Astrocyte (in vitro differentiated cells and primary cell): ENCODE results near the gene PCDHGA10.

ENCODE experiments used
- EZH2 ChIP-seq: IDR thresholded peaks from 2 replicates; pipeline ENCODE4 v1.6.1; 2012; ENCODE audit warnings: mild to moderate bottlenecking, low read length, inconsistent platforms; ENCODE audit not compliant: insufficient read depth
- TF ChIP-seq, protein P1 (sequence below): IDR thresholded peaks from 2 replicates; pipeline ENCODE4 v1.5.1; 2011; ENCODE audit warnings: low read depth, mild to moderate bottlenecking, inconsistent platforms, low read length, moderate library complexity; ENCODE audit not compliant: insufficient read depth

DNA sequence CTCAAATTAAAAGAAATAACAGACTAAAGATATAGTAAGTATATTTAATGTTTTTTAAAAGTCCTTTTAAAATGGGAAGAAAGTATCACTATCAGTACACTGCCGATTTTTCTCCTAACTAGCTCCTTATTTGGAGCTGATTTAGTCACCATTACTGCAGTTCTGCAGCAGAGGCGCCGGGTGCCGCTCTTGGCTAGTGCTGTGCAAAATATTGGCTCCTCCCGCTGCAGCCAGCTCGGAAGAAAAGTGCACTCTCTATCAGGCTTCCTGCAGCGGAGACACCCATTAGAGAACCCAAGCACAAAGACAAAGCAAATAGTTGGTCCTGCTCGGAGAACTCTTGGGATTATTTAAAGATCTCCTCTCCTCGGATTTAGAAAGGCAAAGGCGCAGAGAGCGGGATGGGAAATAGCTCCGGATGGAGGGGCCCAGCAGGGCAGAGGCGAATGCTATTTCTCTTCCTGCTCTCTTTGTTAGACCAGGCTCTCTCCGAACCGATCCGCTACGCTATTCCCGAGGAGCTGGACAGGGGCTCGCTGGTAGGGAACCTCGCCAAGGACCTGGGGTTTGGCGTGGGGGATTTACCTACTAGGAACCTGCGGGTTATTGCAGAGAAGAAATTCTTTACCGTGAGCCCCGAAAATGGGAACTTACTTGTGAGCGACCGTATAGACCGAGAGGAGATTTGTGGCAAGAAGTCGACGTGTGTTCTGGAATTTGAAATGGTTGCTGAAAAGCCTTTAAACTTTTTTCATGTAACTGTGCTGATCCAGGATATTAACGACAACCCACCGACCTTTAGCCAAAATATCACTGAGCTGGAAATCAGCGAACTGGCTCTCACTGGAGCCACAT is 42.6 kb upstream of the PCDHGA10 start, which contains the start of gene PCDHGB3:
- TF ChIP-seq, protein P1, sequence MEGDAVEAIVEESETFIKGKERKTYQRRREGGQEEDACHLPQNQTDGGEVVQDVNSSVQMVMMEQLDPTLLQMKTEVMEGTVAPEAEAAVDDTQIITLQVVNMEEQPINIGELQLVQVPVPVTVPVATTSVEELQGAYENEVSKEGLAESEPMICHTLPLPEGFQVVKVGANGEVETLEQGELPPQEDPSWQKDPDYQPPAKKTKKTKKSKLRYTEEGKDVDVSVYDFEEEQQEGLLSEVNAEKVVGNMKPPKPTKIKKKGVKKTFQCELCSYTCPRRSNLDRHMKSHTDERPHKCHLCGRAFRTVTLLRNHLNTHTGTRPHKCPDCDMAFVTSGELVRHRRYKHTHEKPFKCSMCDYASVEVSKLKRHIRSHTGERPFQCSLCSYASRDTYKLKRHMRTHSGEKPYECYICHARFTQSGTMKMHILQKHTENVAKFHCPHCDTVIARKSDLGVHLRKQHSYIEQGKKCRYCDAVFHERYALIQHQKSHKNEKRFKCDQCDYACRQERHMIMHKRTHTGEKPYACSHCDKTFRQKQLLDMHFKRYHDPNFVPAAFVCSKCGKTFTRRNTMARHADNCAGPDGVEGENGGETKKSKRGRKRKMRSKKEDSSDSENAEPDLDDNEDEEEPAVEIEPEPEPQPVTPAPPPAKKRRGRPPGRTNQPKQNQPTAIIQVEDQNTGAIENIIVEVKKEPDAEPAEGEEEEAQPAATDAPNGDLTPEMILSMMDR, result peak; percentile 38
- no peak for TF ChIP-seq EZH2
